HG03108 (cell line): Measurements from ENCODE around the gene FRG2.
"Not testable (repeated sequence)": the region's sequence is repeated elsewhere in the genome, so short reads cannot be mapped to it uniquely, and the experiment has no call there.

ENCODE experiments used
- ATAC-seq: cut with Tn5 transposase; IDR thresholded peaks from one replicate; pipeline ENCODE4 v1.9.1; 2021; ENCODE audit warnings: moderate library complexity; ENCODE audit not compliant: unreplicated experiment

Gene FRG2

DNA sequence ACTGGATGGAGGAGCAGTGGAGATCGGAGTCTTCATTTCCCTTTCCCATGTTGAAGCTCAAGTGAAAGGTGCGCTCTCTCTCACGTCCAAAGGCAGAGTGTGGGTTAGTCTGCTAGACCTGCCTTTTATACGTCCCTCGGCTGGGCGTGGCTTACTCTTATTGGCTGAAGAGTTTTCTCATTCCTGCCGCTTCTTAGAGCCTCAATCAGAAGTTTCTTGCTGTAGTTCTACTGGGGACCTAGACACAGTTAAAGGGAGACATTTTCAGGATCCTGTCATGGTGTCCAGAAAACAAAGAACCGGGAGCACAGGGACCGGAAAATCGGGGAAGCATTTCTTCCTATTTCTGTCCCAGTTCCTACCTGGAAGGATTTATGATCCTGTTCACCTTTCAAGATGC lies at the start of gene FRG2:
FRG2 (minus strand) TSS at position 101 of the 400 bp plus-strand sequence; CDS start at position 49, 52 bp downstream.
- ATAC-seq: not testable (repeated sequence)

GRCh38 chr4:190068351-190068750 lies 41.3 kb upstream of the FRG2 start:
- not testable (repeated sequence) for ATAC-seq

GRCh38 chr4:190064805-190065204 lies 37.7 kb upstream of the FRG2 start:
- ATAC-seq: not testable (repeated sequence)

DNA sequence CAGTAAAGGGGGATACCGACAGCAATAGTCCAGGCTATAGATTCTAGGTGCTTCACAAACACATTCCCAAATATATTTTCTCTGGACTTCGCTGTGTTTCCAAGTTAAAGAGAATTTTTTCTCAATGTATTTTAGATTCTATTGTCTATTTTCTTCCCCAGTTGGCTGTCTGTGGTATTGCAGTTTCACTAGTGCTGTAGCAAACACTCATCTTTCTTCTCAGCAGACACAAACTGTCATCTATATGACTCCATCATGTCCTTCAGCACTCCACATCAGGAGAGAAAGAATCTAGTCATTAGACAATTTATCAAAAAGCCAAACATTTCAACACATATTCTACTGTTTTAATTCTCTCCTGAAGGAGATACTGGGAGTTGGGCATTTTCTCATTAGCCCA lies 37.3 kb upstream of the FRG2 start, which contains the start of gene DBET:
DBET (plus strand) TSS at position 161 of the 400 bp plus-strand sequence.
- not testable (repeated sequence) for ATAC-seq

DNA sequence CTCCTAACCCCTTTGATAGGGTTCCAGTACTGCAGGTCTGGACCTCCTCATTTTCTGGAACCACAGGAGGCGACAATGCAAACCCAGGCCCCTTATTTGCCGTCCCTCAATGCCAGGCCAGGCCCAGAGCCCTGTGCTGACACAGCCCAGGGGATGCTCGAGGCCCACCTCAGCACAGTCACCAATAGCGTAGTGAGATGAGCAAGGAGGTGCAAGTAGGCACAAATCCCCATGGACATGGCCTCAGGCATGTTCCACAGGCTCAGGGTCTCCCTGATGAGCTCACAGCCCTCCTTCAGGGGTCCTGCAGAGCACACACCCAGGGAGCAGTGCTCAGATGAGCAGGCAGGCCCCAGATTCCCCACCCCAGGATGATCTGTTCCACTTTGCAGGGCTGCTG lies 31.9 kb upstream of the FRG2 start:
- not testable (repeated sequence) for ATAC-seq

DNA sequence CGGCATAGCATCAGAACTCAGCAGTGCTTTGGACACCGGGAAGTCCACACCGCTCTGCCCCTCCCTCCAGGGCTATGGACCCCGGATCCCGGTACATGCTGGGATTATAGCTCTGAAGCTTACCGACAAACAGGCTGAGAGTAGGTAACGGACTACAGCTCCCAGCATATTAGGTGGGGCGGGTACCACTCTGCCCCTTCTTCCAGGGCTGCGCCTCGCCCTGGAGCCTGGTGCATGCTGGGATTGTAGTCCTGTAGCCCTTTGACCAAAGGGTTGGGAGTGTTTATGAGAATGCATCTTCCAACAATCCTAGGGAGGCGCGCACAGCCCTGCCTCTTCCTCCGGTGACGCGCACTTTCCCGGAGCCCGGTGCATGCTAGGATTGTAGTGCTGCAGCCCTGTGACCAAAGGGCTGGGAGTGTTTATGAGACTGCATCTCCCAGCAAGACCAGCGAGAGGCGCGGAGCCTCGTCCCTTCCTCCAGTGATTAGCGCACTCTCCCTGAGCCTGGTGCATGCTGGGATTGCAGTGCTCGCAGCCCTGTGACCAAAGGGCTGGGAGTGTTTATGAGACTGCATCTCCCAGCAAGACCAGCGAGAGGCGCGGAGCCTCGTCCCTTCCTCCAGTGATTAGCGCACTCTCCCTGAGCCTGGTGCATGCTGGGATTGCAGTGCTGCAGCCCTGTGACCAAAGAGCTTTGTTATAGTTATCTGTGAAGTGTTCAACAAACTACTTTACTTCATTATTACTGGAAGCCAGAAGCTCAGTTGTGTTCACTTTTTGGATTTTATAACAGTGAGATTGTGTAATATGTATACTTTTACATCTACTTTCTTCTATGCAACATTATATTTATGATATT lies 22.6 kb upstream of the FRG2 start:
- ATAC-seq: not testable (repeated sequence)

DNA sequence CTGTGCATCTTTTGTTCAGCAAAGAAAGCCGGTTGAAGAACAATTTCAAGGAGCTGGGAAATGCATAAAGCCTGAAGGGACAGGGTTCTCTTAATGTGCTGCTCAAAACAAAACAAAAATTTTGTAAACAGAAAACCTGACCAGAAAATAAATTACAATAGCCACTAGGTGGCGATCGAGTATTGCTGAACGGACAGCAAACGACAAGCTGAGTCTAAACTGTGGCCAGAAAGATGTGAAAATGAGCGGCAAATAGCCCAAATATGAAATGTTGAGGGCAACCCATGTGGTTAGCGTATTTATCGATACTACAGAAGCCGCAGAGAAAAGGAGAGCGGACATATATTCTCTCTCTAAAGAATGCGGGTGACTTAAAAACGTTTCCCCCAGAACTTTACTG lies 20.6 kb upstream of the FRG2 start:
- ATAC-seq: not testable (repeated sequence)

DNA sequence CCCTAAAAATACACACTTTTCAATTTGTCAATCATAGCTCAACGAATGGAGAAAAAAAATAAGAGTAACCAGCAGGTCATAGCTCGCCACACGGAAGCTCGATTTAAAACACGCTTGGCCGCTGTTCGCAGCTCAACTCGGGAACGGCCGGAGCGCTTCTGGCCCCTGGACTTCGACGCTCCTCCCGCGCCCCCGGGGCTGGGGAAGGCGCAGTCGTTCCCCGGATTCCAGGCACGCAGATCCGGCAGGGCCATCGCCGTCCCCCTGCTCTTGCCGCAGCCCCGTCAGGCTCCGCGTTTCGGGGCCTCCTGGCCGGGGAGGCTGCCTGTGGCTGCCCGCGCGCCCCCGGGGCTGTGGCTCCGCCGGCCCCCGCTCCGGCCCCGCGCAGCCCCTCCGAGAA lies 13.8 kb upstream of the FRG2 start:
- ATAC-seq: not testable (repeated sequence)

GRCh38 chr4:190037704-190038388 lies 10.8 kb upstream of the FRG2 start:
- ATAC-seq: not testable (repeated sequence)

DNA sequence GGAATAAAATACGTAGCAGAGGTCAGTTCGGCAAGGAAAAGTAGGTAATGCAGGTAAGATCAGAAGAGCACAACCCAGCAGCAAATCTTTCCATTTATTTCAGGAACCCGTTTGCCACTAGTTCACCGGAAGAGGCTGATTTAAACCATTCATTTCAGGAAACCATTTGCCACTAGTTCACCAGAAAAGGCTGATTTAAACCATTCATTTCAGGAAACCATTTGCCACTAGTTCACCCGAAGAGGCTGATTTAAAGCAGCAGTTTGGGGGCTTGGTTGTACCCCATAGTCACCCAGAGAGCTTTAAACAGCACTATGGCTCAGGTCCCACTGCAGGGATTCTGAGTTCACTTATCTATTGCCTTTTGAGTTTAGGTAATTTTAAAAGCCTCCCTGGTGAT lies 4.2 kb upstream of the FRG2 start:
- ATAC-seq: not testable (repeated sequence)

GRCh38 chr4:190022614-190023281 lies 4.3 kb downstream of the FRG2 start:
- ATAC-seq: not testable (repeated sequence)

- ATAC-seq: not testable (repeated sequence)
Measured at GRCh38 chr4:190021973-190022372, 5.1 kb downstream of the FRG2 start.

GRCh38 chr4:190020790-190021717 lies 6.0 kb downstream of the FRG2 start:
- ATAC-seq: no peak

GRCh38 chr4:190019859-190020463 lies 7.1 kb downstream of the FRG2 start:
- not testable (repeated sequence) for ATAC-seq

DNA sequence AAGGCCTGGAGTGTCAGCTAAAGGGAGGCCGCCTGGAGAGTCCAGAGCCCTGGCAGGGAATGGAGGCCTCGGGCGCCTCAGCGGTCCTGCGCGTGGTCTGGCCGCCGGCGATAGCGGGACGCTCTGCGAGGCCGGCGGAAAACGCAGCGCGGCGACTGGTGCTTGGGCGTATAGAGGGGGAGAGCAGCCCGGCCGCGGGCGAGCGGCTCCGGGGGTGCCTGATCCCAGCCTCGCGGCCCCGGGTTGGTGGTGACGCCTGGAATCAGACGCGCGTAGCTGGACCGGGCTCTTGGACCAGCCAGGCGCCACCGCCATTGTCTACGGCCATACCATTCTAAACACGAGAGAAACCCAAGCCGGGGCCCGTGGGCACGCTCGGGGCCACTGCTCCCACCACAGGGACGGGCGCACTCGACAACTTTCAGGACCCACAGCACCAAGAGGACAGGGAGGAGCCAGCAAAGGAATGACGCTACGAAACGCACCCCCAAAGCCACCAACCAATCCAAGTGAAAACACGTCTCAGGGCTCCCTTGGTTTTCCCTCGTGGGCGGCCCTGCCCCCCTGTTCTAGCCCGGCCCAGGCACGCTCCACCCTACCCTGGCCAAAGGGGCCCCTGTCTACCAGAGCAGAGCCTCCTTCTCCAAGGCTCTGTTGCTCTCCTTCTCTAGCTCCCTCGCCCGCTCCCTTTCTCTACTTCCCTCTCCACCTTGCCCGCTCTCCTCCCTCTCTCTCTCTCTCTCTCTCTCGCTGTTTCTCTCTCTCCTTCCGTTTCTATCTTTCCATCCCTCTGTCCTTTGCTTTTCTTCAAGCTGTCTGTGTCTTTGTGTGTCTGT lies 7.8 kb downstream of the FRG2 start:
- no peak for ATAC-seq

GRCh38 chr4:190018201-190018920 lies 8.7 kb downstream of the FRG2 start:
- ATAC-seq: no peak

DNA sequence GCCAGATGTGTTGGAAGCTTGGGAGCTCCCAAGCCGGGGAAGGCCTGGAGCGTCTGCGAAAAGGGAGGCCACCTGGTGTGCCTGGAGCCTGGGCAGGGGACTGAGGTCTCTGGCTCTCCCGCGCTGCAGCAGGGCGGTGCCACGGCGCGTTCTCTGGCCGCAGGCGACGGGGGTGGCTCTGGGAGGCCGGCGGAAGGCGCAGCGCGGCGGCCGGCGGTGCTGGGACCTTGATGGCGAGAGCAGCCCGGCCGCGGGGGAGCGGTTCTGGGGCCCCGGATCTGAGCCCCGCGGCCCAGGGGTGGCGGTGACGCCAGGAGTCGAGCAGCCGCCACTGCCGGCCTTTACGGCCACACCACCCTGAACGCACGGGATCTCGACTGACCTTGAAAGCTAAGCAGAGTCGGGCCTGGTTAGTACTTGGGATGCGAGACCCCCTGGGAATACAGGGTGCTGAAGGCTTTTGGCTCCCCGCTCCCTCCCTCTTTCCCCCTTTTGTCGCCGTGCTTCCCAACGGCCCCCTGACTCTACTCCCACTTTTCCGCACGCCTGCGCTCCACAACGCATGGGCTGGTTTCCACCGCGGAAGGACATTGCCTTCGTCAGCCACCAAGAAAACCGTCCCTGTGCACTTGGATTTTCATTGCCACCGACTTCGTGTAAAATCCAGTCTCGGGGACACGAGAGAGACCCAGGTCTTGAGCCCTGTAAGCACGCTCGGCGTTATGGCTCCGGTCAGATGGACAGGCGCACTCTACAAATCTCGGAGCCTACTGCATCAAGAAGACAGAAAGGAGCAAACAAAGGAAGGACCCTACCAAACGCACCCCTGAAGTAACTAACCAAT lies 9.5 kb downstream of the FRG2 start:
- ATAC-seq: no peak
